SK-N-SH treated with all-trans-retinoic acid at 6 μM for 48 hours (cell line): Measurements from ENCODE around the gene NINJ2.

Experiments used
- ATAC-seq: fragments of 200-7000 bp; cut with Tn5 transposase; 3 replicates; pipeline ENCODE4 v1.9.1; 2020; ENCODE audit warnings: mild to moderate bottlenecking, moderate library complexity
- ARNTL ChIP-seq: fragments of 450-650 bp; formaldehyde crosslinking; IDR thresholded peaks from 2 replicates; pipeline ENCODE4 v1.5.0; 2020; ENCODE audit warnings: low read depth, mild to moderate bottlenecking, moderate library complexity, borderline replicate concordance
- BACH2 ChIP-seq: fragments of 250-450 bp; sonication (Bioruptor Pico); IDR thresholded peaks from 2 replicates; pipeline ENCODE4 v1.9.0; 2021; ENCODE audit warnings: mild to moderate bottlenecking, borderline replicate concordance
- CSDC2 ChIP-seq: fragments of 250-450 bp; sonication (Bioruptor Pico); IDR thresholded peaks from 2 replicates; pipeline ENCODE4 v1.5.0; 2020; ENCODE audit warnings: mild to moderate bottlenecking, moderate library complexity
- ESRRG ChIP-seq: fragments of 250-450 bp; sonication (Bioruptor Pico); IDR thresholded peaks from 2 replicates; pipeline ENCODE4 v1.6.1; 2021; ENCODE audit warnings: mild to moderate bottlenecking
- GLIS3 ChIP-seq: fragments of 250-450 bp; sonication (Bioruptor Pico); IDR thresholded peaks from 2 replicates; pipeline ENCODE4 v1.5.0; 2020; ENCODE audit warnings: mild to moderate bottlenecking, moderate library complexity
- OSR1 ChIP-seq: fragments of 250-450 bp; sonication (Bioruptor Pico); IDR thresholded peaks from 2 replicates; pipeline ENCODE4 v1.8.0; 2022; ENCODE audit warnings: moderate library complexity, mild to moderate bottlenecking, inconsistent platforms
- RARB ChIP-seq: fragments of 250-450 bp; sonication (Bioruptor Pico); IDR thresholded peaks from 2 replicates; pipeline ENCODE4 v1.8.0; 2021; ENCODE audit warnings: mild to moderate bottlenecking, moderate library complexity
- SNAI2 ChIP-seq: fragments of 250-450 bp; sonication (Bioruptor Pico); IDR thresholded peaks from 2 replicates; pipeline ENCODE4 v1.5.0; 2020; ENCODE audit warnings: mild to moderate bottlenecking, moderate library complexity
- TCF4 ChIP-seq: fragments of 250-450 bp; sonication (Bioruptor Pico); IDR thresholded peaks from 2 replicates; pipeline ENCODE4 v1.8.0; 2021; ENCODE audit warnings: mild to moderate bottlenecking, moderate library complexity, borderline replicate concordance
- TOX ChIP-seq: fragments of 250-450 bp; sonication (Bioruptor Pico); IDR thresholded peaks from 2 replicates; pipeline ENCODE4 v1.8.0; 2021; ENCODE audit warnings: mild to moderate bottlenecking, moderate library complexity, borderline replicate concordance
- ZFP3 ChIP-seq: fragments of 250-450 bp; sonication (Bioruptor Pico); IDR thresholded peaks from 2 replicates; pipeline ENCODE4 v1.5.0; 2020; ENCODE audit warnings: mild to moderate bottlenecking, moderate library complexity
- ZFP30 ChIP-seq: fragments of 450-650 bp; formaldehyde crosslinking; IDR thresholded peaks from 2 replicates; pipeline ENCODE4 v1.5.0; 2022; ENCODE audit warnings: mild to moderate bottlenecking, moderate library complexity
- ZNF70 ChIP-seq: fragments of 450-650 bp; formaldehyde crosslinking; IDR thresholded peaks from 2 replicates; pipeline ENCODE4 v1.5.0; 2020; ENCODE audit warnings: mild to moderate bottlenecking, moderate library complexity
- ZNF8 ChIP-seq: fragments of 450-650 bp; formaldehyde crosslinking; IDR thresholded peaks from 2 replicates; pipeline ENCODE4 v1.5.0; 2020; ENCODE audit warnings: mild to moderate bottlenecking, moderate library complexity
- TF ChIP-seq, protein P1 (sequence below): fragments of 250-450 bp; sonication (Bioruptor Pico); IDR thresholded peaks from 2 replicates; pipeline ENCODE4 v1.8.0; 2020; ENCODE audit warnings: mild to moderate bottlenecking, moderate library complexity, borderline replicate concordance
- TF ChIP-seq, protein P2 (sequence below): fragments of 250-450 bp; sonication (Bioruptor Pico); IDR thresholded peaks from 2 replicates; pipeline ENCODE4 v1.5.1; 2021; ENCODE audit warnings: mild to moderate bottlenecking, moderate library complexity
- TF ChIP-seq, protein P3 (sequence below): fragments of 250-450 bp; sonication (Bioruptor Pico); IDR thresholded peaks from 2 replicates; pipeline ENCODE4 v1.8.0; 2021; ENCODE audit warnings: low read depth, mild to moderate bottlenecking, moderate library complexity, borderline replicate concordance
- TF ChIP-seq, protein P4 (sequence below): fragments of 250-450 bp; sonication (Bioruptor Pico); IDR thresholded peaks from 2 replicates; pipeline ENCODE4 v1.5.0; 2020; ENCODE audit warnings: mild to moderate bottlenecking, moderate library complexity
- TF ChIP-seq, protein P5 (sequence below): fragments of 250-450 bp; sonication (Bioruptor Pico); IDR thresholded peaks from 2 replicates; pipeline ENCODE4 v1.5.1; 2020; ENCODE audit warnings: low read depth, mild to moderate bottlenecking, moderate library complexity

Gene NINJ2

DNA sequence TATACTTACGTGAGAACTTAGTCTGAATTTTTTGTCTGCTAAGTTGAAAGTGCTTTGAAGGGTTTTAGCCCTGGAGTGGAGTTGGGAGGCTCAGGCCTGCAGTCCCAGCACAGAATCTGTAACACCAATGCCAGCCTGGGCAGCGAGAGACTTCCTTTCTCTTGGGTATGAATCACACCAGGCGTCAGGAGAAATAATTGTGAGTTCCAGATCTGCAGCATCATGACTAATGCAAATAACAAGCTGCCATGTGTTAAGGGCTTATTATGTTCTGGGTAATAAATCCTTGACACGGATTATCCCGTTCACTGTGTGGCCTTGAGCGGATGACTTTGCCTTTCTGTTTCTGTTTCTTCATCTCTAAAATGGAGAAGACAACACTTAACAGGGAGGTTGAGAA is 132.9 kb downstream of the NINJ2 start:
- TF ChIP-seq TOX (CRISPR knock-in tag), result no peak
- TF ChIP-seq ZFP3 (CRISPR knock-in tag), result no peak
- no peak for ATAC-seq

DNA sequence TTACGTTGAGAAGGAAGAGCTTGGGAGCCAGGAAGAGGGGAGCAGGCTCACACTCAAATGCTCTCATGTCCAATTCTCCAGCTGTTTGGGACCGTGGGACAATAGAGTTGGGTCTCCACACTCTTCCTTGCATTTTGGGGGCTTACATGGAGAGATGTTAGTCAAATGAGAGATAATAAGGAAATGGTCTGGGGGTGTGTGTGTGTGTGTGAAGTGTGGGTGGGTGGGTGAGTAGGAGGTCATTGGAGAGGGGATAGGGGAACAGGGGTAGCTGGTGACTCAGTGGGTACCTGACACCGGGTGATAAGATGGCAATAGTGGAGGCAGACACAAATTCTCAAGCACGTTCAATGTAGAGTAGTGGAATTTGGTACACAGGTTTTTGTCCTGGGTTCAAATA is 135.5 kb downstream of the NINJ2 start:
- no peak for TF ChIP-seq GLIS3 (CRISPR knock-in tag)
- TF ChIP-seq ESRRG, result no peak
- TF ChIP-seq, protein P1, sequence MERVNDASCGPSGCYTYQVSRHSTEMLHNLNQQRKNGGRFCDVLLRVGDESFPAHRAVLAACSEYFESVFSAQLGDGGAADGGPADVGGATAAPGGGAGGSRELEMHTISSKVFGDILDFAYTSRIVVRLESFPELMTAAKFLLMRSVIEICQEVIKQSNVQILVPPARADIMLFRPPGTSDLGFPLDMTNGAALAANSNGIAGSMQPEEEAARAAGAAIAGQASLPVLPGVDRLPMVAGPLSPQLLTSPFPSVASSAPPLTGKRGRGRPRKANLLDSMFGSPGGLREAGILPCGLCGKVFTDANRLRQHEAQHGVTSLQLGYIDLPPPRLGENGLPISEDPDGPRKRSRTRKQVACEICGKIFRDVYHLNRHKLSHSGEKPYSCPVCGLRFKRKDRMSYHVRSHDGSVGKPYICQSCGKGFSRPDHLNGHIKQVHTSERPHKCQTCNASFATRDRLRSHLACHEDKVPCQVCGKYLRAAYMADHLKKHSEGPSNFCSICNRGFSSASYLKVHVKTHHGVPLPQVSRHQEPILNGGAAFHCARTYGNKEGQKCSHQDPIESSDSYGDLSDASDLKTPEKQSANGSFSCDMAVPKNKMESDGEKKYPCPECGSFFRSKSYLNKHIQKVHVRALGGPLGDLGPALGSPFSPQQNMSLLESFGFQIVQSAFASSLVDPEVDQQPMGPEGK (CRISPR knock-in tag), result no peak
- no peak for TF ChIP-seq BACH2 (CRISPR knock-in tag)
- TF ChIP-seq ARNTL (CRISPR knock-in tag), result no peak
- TF ChIP-seq, protein P2, sequence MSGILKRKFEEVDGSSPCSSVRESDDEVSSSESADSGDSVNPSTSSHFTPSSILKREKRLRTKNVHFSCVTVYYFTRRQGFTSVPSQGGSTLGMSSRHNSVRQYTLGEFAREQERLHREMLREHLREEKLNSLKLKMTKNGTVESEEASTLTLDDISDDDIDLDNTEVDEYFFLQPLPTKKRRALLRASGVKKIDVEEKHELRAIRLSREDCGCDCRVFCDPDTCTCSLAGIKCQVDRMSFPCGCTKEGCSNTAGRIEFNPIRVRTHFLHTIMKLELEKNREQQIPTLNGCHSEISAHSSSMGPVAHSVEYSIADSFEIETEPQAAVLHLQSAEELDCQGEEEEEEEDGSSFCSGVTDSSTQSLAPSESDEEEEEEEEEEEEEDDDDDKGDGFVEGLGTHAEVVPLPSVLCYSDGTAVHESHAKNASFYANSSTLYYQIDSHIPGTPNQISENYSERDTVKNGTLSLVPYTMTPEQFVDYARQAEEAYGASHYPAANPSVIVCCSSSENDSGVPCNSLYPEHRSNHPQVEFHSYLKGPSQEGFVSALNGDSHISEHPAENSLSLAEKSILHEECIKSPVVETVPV (CRISPR knock-in tag), result no peak
- no peak for TF ChIP-seq TCF4 (CRISPR knock-in tag)
- no peak for TF ChIP-seq ZNF70 (CRISPR knock-in tag)
- TF ChIP-seq, protein P3, sequence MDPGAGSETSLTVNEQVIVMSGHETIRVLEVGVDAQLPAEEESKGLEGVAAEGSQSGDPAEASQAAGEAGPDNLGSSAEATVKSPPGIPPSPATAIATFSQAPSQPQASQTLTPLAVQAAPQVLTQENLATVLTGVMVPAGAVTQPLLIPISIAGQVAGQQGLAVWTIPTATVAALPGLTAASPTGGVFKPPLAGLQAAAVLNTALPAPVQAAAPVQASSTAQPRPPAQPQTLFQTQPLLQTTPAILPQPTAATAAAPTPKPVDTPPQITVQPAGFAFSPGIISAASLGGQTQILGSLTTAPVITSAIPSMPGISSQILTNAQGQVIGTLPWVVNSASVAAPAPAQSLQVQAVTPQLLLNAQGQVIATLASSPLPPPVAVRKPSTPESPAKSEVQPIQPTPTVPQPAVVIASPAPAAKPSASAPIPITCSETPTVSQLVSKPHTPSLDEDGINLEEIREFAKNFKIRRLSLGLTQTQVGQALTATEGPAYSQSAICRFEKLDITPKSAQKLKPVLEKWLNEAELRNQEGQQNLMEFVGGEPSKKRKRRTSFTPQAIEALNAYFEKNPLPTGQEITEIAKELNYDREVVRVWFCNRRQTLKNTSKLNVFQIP (CRISPR knock-in tag), result no peak
- no peak for TF ChIP-seq OSR1 (CRISPR knock-in tag)
- no peak for TF ChIP-seq SNAI2 (CRISPR knock-in tag)
- TF ChIP-seq RARB (CRISPR knock-in tag), result no peak
- TF ChIP-seq ZFP30 (CRISPR knock-in tag), result no peak
- TF ChIP-seq TOX (CRISPR knock-in tag), result no peak
- no peak for TF ChIP-seq ZNF8 (CRISPR knock-in tag)
- no peak for TF ChIP-seq ZFP3 (CRISPR knock-in tag)
- TF ChIP-seq, protein P4, sequence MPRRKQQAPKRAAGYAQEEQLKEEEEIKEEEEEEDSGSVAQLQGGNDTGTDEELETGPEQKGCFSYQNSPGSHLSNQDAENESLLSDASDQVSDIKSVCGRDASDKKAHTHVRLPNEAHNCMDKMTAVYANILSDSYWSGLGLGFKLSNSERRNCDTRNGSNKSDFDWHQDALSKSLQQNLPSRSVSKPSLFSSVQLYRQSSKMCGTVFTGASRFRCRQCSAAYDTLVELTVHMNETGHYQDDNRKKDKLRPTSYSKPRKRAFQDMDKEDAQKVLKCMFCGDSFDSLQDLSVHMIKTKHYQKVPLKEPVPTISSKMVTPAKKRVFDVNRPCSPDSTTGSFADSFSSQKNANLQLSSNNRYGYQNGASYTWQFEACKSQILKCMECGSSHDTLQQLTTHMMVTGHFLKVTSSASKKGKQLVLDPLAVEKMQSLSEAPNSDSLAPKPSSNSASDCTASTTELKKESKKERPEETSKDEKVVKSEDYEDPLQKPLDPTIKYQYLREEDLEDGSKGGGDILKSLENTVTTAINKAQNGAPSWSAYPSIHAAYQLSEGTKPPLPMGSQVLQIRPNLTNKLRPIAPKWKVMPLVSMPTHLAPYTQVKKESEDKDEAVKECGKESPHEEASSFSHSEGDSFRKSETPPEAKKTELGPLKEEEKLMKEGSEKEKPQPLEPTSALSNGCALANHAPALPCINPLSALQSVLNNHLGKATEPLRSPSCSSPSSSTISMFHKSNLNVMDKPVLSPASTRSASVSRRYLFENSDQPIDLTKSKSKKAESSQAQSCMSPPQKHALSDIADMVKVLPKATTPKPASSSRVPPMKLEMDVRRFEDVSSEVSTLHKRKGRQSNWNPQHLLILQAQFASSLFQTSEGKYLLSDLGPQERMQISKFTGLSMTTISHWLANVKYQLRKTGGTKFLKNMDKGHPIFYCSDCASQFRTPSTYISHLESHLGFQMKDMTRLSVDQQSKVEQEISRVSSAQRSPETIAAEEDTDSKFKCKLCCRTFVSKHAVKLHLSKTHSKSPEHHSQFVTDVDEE (CRISPR knock-in tag), result no peak
- TF ChIP-seq, protein P5, sequence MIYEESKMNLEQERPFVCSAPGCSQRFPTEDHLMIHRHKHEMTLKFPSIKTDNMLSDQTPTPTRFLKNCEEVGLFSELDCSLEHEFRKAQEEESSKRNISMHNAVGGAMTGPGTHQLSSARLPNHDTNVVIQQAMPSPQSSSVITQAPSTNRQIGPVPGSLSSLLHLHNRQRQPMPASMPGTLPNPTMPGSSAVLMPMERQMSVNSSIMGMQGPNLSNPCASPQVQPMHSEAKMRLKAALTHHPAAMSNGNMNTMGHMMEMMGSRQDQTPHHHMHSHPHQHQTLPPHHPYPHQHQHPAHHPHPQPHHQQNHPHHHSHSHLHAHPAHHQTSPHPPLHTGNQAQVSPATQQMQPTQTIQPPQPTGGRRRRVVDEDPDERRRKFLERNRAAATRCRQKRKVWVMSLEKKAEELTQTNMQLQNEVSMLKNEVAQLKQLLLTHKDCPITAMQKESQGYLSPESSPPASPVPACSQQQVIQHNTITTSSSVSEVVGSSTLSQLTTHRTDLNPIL (CRISPR knock-in tag), result no peak
- no peak for ATAC-seq

DNA sequence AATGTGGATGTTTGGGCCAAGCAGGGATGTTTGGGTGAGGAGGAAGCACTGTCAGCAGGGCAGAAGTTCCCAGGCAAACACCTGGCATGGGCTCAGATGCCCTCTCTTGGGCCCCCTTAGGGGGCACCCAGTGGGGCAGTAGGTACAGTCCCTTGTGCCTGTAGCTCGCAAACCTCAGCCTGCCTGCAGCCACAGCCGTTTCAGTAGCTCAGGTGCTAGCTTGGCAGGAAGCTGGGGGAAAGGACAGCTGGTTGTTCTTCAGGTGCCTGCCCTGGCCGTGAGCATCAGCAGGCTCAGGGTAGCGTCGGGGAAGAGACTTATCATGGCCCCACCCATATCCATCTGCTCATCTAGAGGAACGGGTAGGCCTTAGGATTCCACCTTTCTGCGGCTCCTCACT is 136.0 kb downstream of the NINJ2 start:
- TF ChIP-seq TCF4 (CRISPR knock-in tag), result no peak
- TF ChIP-seq CSDC2 (CRISPR knock-in tag), result no peak
- TF ChIP-seq, protein P1 (CRISPR knock-in tag), result no peak
- no peak for ATAC-seq
